ENCODE measurements around the gene SLC7A7. TPM values are rescaled to one million over a fixed set of nuclear protein-coding genes. Genes with fewer than 3 reads are reported as not detected.
"Not testable (repeated sequence)": the region's sequence is repeated elsewhere in the genome, so short reads cannot be mapped to it uniquely, and the experiment has no call there.

The SLC7A7 gene
- total and polyA plus RNA-seq, 10 donors: 34.2 to 165 (median 85.8) TPM

DNA sequence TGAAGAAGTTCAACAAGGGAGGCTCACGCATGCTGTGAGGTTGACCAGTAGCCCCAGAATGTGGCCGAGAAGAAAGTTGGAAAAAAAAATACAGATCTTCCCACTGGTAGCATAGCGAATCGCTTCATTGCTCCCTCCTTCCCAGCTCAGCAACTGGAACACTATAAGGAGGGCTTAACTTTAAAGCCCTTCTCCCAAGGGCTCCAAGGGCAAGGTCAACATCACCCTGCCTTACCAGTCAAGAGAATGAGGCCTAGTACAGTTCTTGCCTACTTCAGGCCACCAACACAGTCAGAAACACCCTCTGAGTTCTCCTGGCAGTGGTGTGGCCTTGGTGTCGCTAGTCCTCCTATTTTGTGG is 34.3 kb downstream of the SLC7A7 start:
- intact Hi-C loops (cut with DNase I; ENCODE audit: low total_unique reads): no loop called here
- Histone ChIP-seq H3K36me3 (peaks cover 0 to 43% (median under 1%) of the 10 kb centered on the region in 6 donors), H3K9me3 (no peaks in the 10 kb centered on the region), H3K4me3 (no peak overlapping the region), H3K4me1 (peaks cover 0 to 92% (median 44%) of the 10 kb centered on the region in 6 donors), H3K27me3 (replicated peaks in 1 of 7) (no peaks in the 10 kb centered on the region), H3K27ac (peak overlapping the region in 7 of 8 donors; percentile 48 to 81 (median 71))
- TF ChIP-seq POLR2A (IDR thresholded peaks at IDR 0.05) (no peak), POLR2AphosphoS5 (IDR thresholded peaks at IDR 0.05) (no peak)
- TF ChIP-seq, protein P1, sequence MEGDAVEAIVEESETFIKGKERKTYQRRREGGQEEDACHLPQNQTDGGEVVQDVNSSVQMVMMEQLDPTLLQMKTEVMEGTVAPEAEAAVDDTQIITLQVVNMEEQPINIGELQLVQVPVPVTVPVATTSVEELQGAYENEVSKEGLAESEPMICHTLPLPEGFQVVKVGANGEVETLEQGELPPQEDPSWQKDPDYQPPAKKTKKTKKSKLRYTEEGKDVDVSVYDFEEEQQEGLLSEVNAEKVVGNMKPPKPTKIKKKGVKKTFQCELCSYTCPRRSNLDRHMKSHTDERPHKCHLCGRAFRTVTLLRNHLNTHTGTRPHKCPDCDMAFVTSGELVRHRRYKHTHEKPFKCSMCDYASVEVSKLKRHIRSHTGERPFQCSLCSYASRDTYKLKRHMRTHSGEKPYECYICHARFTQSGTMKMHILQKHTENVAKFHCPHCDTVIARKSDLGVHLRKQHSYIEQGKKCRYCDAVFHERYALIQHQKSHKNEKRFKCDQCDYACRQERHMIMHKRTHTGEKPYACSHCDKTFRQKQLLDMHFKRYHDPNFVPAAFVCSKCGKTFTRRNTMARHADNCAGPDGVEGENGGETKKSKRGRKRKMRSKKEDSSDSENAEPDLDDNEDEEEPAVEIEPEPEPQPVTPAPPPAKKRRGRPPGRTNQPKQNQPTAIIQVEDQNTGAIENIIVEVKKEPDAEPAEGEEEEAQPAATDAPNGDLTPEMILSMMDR (IDR thresholded peaks at IDR 0.05 in 8 of 11, conservative IDR thresholded peaks at IDR 0.05 in 3 of 11): no peak
- WGBS, 5 donors: 75 to 84% (median 82%) methylated on average over 5 of the region's 5 CpGs
- no peak for DNase-seq

DNA sequence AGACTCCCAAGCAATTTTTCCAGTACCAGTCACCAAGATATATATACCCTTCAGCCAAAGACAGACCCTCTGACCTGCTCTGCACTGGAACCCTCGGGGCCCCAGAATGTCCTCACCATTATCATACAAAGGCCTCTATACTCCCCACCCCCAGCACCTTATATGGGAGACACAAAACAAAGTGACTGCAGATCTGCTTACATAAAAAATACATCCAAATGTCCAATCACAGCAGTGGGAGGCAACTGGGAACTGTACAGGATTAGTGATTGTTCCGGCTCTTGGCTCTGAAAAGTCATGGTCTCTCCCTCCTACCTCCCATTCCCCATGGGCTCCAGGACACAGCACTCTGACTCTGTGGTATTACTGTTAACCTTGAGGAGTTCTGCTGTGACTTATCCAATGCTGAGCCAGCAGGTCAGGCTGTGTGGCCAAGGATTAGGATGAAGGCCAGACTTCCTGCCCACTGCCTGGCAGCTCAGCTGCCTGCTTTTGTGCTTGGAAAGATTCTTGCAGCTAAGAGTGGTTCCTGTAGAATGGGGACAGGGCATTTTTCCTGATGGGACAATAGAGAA is 35.0 kb downstream of the SLC7A7 start:
- DNase-seq: no peak
- H3K36me3 ChIP-seq: peaks cover 0 to 50% (median 8%) of the 10 kb centered on the region in 6 donors
- intact Hi-C loops (cut with DNase I; ENCODE audit: low total_unique reads): no loop called here
- no peaks in the 10 kb centered on the region for H3K9me3 ChIP-seq
- WGBS, 5 donors: 52 to 75% (median 73%) methylated on average over 2 of the region's 2 CpGs
- TF ChIP-seq POLR2AphosphoS5 (IDR thresholded peaks at IDR 0.05): peak in 2 of 3 donors; percentile 75 to 77
- TF ChIP-seq, protein P1 (IDR thresholded peaks at IDR 0.05 in 8 of 11, conservative IDR thresholded peaks at IDR 0.05 in 3 of 11): no peak
- TF ChIP-seq POLR2A (IDR thresholded peaks at IDR 0.05): peak in 1 of 3 donors; percentile 19
- peaks cover 0 to 88% (median 44%) of the 10 kb centered on the region in 6 donors for H3K4me1 ChIP-seq
- H3K27ac ChIP-seq: peak overlapping the region; percentile 24 to 81 (median 65)
- no peak overlapping the region for H3K4me3 ChIP-seq
- H3K27me3 ChIP-seq (replicated peaks in 1 of 7): no peaks in the 10 kb centered on the region

DNA sequence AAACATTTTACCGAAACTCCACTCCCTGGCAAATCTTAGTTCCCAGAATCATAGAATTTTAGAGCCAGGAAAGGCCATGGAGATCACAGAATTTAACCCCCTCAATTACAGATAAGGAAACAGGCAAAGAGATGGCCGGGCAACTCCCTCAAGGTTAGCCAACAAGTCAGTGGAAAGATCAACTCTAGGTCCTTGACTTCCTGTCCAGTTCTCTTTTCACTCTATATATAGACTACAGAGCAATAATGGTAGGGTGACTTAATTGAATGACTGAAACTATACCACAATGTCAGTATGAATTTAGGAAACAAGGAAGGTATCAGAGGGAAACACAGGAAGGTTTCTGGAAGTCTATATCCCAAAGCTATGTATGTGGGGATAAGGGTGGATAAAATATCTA is 37.2 kb downstream of the SLC7A7 start:
- peak overlapping the region in 7 of 8 donors; percentile 10 to 81 (median 62) for H3K27ac ChIP-seq
- 63 to 77% (median 68%) methylated on average over 2 of the region's 2 CpGs for WGBS, 5 donors

DNA sequence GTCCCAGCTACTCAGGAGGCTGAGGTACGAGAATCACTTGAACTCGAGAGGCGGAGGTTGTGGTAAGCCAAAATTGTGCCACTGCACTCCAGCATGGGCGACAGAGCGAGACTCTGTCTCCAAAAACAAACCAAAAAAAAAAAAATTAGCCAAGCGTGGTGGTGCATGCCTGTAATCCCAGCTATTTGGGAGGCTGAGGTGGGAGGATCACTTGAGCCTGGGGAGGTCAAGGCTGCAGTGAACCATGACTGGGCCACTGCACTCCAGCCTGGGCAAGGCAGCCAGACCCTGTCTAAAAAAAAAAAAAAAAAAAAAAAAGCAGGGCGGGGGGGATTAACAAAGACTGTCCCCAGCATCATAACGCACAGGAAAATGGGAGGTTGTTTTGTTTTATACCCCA is 38.4 kb downstream of the SLC7A7 start:
- 78 to 94% (median 88%) methylated on average over 8 of the region's 8 CpGs for WGBS, 5 donors
- Histone ChIP-seq H3K36me3 (peaks cover under 1 to 79% (median 39%) of the 10 kb centered on the region in 6 donors), H3K4me1 (peaks cover 0 to 71% (median 28%) of the 10 kb centered on the region in 6 donors), H3K27ac (peak overlapping the region in 3 of 8 donors; percentile 40 to 81 (median 62))
- H3K27me3 ChIP-seq (replicated peaks in 1 of 7); DNase-seq; H3K9me3 ChIP-seq; H3K4me3 ChIP-seq: not testable (repeated sequence)
- intact Hi-C loops (cut with DNase I; ENCODE audit: low total_unique reads): loop anchor here (5.0 to 10.0 kb wide), 2 partner anchors 40 to 78 kb away; partner anchors contain the start of gene SLC7A7

More for the DNA sequence above, 37.2 kb downstream of the SLC7A7 start:
- intact Hi-C loops (cut with DNase I; ENCODE audit: low total_unique reads): loop anchor here (5.0 to 10.0 kb wide), 2 partner anchors 39 to 77 kb away; partner anchors contain the start of gene SLC7A7
- Histone ChIP-seq H3K4me1 (peaks cover 0 to 77% (median 30%) of the 10 kb centered on the region in 6 donors), H3K27me3 (replicated peaks in 1 of 7) (no peaks in the 10 kb centered on the region), H3K9me3 (no peaks in the 10 kb centered on the region), H3K36me3 (peaks cover 0 to 67% (median 27%) of the 10 kb centered on the region in 6 donors), H3K4me3 (no peak overlapping the region)
- no peak for DNase-seq
- no peak for TF ChIP-seq POLR2A (IDR thresholded peaks at IDR 0.05)

DNA sequence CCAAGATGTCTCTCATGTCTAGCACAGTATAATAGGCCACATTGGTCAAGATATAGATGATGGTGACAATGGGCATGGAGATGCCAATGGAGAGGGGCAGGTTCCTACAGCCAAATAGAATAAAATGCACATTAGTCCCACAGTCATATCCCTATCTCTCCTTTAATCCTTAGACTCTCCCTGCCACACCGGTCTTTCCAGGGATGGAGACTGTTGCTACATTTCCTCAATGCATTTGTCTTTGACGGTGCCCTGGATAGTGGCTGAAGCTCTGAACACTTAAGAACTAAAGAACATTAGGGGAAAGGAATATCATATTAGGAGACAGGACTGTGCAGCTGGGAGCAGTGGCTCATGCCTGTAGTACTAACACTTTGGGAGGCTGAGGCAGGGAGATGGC is 39.0 kb downstream of the SLC7A7 start:
- peak overlapping the region in 3 of 8 donors; percentile 10 to 40 (median 23) for H3K27ac ChIP-seq

More for the DNA sequence above, 39.0 kb downstream of the SLC7A7 start:
- TF ChIP-seq, protein P1 (IDR thresholded peaks at IDR 0.05 in 8 of 11, conservative IDR thresholded peaks at IDR 0.05 in 3 of 11): no peak
- no peak for TF ChIP-seq POLR2A (IDR thresholded peaks at IDR 0.05)
- no peak for TF ChIP-seq POLR2AphosphoS5 (IDR thresholded peaks at IDR 0.05)
- H3K27me3 ChIP-seq (replicated peaks in 1 of 7): no peaks in the 10 kb centered on the region
- H3K4me3 ChIP-seq: no peak overlapping the region
- H3K9me3 ChIP-seq: no peaks in the 10 kb centered on the region
- no peak for DNase-seq
- peaks cover 2 to 85% (median 45%) of the 10 kb centered on the region in 6 donors for H3K36me3 ChIP-seq
- intact Hi-C loops (cut with DNase I; ENCODE audit: low total_unique reads): loop anchor here (5.0 to 10.0 kb wide), 2 partner anchors 41 to 79 kb away; partner anchors contain the start of gene SLC7A7
- peaks cover 0 to 65% (median 22%) of the 10 kb centered on the region in 6 donors for H3K4me1 ChIP-seq
- whole genome bisulfite sequencing, 5 donors: 88 to 100% (median 97%) methylated on average over 2 of the region's 2 CpGs

All from spleen (tissue), 11 donors.